IMR-90 (cell line): Measurements from ENCODE around the gene CCDC117. TPM values are rescaled to one million over a fixed set of nuclear protein-coding genes. Genes with fewer than 3 reads are reported as not detected.

Experiments
- ATAC-seq: fragments of 200-7000 bp; cut with Tn5 transposase; 2 replicates; pipeline ENCODE4 v1.9.1; 2020; ENCODE audit warnings: low read depth, mild to moderate bottlenecking, moderate library complexity
- BruUV-seq: library from RNA; stranded (reverse); fragments of 400-500 nt; replicated peaks from 2 replicates; lab custom pipeline; 2021; lab: Mats Ljungman, UMichigan
- CTCF ChIA-PET: fragments of 300-600 bp; formaldehyde crosslinking; extraction: SDS; loops from one replicate; lab custom pipeline; 2021; ENCODE audit warnings: antibody characterized with exemption; lab: Yijun Ruan, JAX
- POLR2A ChIA-PET: fragments of 300-600 bp; sonication (Branson Sonifier 250); formaldehyde crosslinking; loops from one replicate; lab custom pipeline; 2022; ENCODE audit warnings: antibody characterized with exemption; ENCODE audit not compliant: unreplicated experiment; lab: Charles Lee
- DNase-seq: peaks from one replicate; pipeline ENCODE4 v3.0.0; 2013
- H2AFZ ChIP-seq: replicated peaks from 2 replicates; pipeline ENCODE3; 2013; ENCODE audit warnings: low read length, mild to moderate bottlenecking; ENCODE audit not compliant: poor library complexity
- H2AK5ac ChIP-seq: 2 replicates; pipeline ENCODE4 v1.6.1; 2013; ENCODE audit warnings: low read depth, low read length, inconsistent platforms
- H2AK9ac ChIP-seq: replicated peaks from 2 replicates; pipeline ENCODE3; 2013; ENCODE audit warnings: mild to moderate bottlenecking, low read depth, low read length, moderate library complexity; ENCODE audit not compliant: poor library complexity
- H2BK120ac ChIP-seq: 2 replicates; pipeline ENCODE4 v1.6.1; 2013; ENCODE audit warnings: low read depth, low read length, inconsistent platforms
- H2BK15ac ChIP-seq: 3 replicates; pipeline ENCODE4 v1.6.1; 2013; ENCODE audit warnings: low read depth, low read length, inconsistent platforms
- H2BK20ac ChIP-seq: 2 replicates; pipeline ENCODE4 v1.6.1; 2013; ENCODE audit warnings: low read depth, mild to moderate bottlenecking, inconsistent platforms, low read length, moderate library complexity
- H2BK5ac ChIP-seq: 2 replicates; pipeline ENCODE4 v1.6.1; 2013; ENCODE audit warnings: mild to moderate bottlenecking, low read depth, low read length, inconsistent platforms; ENCODE audit not compliant: poor library complexity, severe bottlenecking
- H3K14ac ChIP-seq: replicated peaks from 2 replicates; pipeline ENCODE4 v1.6.1; 2013; ENCODE audit warnings: low read depth, low read length, inconsistent platforms
- H3K18ac ChIP-seq: 2 replicates; pipeline ENCODE4 v1.6.1; 2013; ENCODE audit warnings: low read depth, low read length, control low read depth
- H3K23ac ChIP-seq: 2 replicates; pipeline ENCODE4 v1.6.1; 2013; ENCODE audit warnings: low read depth, low read length, inconsistent platforms
- H3K27ac ChIP-seq: 2 replicates; pipeline ENCODE4 v1.5.1; 2013; ENCODE audit warnings: mild to moderate bottlenecking, control low read depth, low read length; ENCODE audit not compliant: insufficient read depth
- H3K27me3 ChIP-seq: 2 replicates; pipeline ENCODE4 v1.6.1; 2013; ENCODE audit warnings: low read length; ENCODE audit not compliant: control insufficient read depth, insufficient read depth
- H3K36me3 ChIP-seq: 2 replicates; pipeline ENCODE4 v1.6.1; 2013; ENCODE audit warnings: low read length, mixed read lengths; ENCODE audit not compliant: control insufficient read depth, insufficient read depth
- H3K4ac ChIP-seq: 2 replicates; pipeline ENCODE4 v1.6.1; 2013; ENCODE audit warnings: low read depth, low read length, inconsistent platforms
- H3K4me1 ChIP-seq: 2 replicates; pipeline ENCODE4 v1.6.1; 2013; ENCODE audit warnings: low read length, mixed read lengths; ENCODE audit not compliant: control insufficient read depth, insufficient read depth
- H3K4me2 ChIP-seq: 2 replicates; pipeline ENCODE4 v1.6.1; 2013; ENCODE audit warnings: low read depth, mild to moderate bottlenecking, control low read depth, low read length, moderate library complexity
- H3K4me3 ChIP-seq: 2 replicates; pipeline ENCODE4 v1.5.1; 2013; ENCODE audit warnings: low read depth, mild to moderate bottlenecking, control low read depth, low read length, moderate library complexity; ENCODE audit not compliant: insufficient read depth
- H3K56ac ChIP-seq: 2 replicates; pipeline ENCODE4 v1.6.1; 2013; ENCODE audit warnings: low read length, inconsistent platforms; ENCODE audit not compliant: insufficient read depth; ENCODE audit errors: extremely low read depth
- H3K79me1 ChIP-seq, 2 experiments: 2 replicates each; pipeline ENCODE4 v1.6.1; 2013; ENCODE audit warnings: low read length in 2 of 2, inconsistent platforms in 1 of 2, low read depth in 1 of 2
- H3K9ac ChIP-seq: 2 replicates; pipeline ENCODE4 v1.6.1; 2013; ENCODE audit warnings: low read depth, low read length, control low read depth
- H3K9me1 ChIP-seq: 2 replicates; pipeline ENCODE4 v1.6.1; 2013; ENCODE audit warnings: low read length, inconsistent platforms; ENCODE audit not compliant: insufficient read depth
- H3K9me3 ChIP-seq: 2 replicates; pipeline ENCODE4 v1.6.1; 2013; ENCODE audit warnings: low read length; ENCODE audit not compliant: control insufficient read depth, insufficient read depth
- H4K20me1 ChIP-seq: 2 replicates; pipeline ENCODE4 v1.6.1; 2013; ENCODE audit warnings: low read length, inconsistent platforms; ENCODE audit not compliant: insufficient read depth
- H4K5ac ChIP-seq: 2 replicates; pipeline ENCODE4 v1.6.1; 2013; ENCODE audit warnings: mild to moderate bottlenecking, low read depth, low read length, control low read depth
- H4K8ac ChIP-seq, 2 experiments: 2 replicates each; pipeline ENCODE4 v1.6.1; 2013; ENCODE audit warnings: low read depth in 2 of 2, low read length in 2 of 2, control low read depth in 1 of 2, inconsistent platforms in 1 of 2
- H4K91ac ChIP-seq: 2 replicates; pipeline ENCODE4 v1.6.1; 2013; ENCODE audit warnings: low read depth, low read length, inconsistent platforms; ENCODE audit not compliant: insufficient read depth
- BHLHE40 ChIP-seq: fragments of 150-350 bp; IDR thresholded peaks from 2 replicates; pipeline ENCODE4 v1.6.1; 2016; ENCODE audit warnings: mild to moderate bottlenecking, low read depth, low read length
- CEBPB ChIP-seq: IDR thresholded peaks from 2 replicates; pipeline ENCODE4 v1.6.1; 2012; ENCODE audit warnings: low read depth, low read length, improper control_type of control experiment
- CHD1 ChIP-seq: IDR thresholded peaks from 2 replicates; pipeline ENCODE4 v1.6.1; 2012; ENCODE audit warnings: low read depth, low read length, improper control_type of control experiment
- FOS ChIP-seq: fragments of 150-350 bp; IDR thresholded peaks from 2 replicates; pipeline ENCODE4 v1.6.1; 2016; ENCODE audit warnings: low read depth, low read length
- MXI1 ChIP-seq: IDR thresholded peaks from 2 replicates; pipeline ENCODE4 v1.6.1; 2012; ENCODE audit warnings: low read depth, mild to moderate bottlenecking, low read length, moderate library complexity, borderline replicate concordance
- NFE2L2 ChIP-seq: fragments of 150-350 bp; IDR thresholded peaks from 2 replicates; pipeline ENCODE4 v1.6.1; 2016; ENCODE audit warnings: low read depth, mild to moderate bottlenecking, low read length
- POLR2A ChIP-seq: IDR thresholded peaks from 2 replicates; pipeline ENCODE4 v1.6.1; 2012; ENCODE audit warnings: mild to moderate bottlenecking, low read depth, low read length
- RAD21 ChIP-seq: IDR thresholded peaks from 2 replicates; pipeline ENCODE4 v1.6.1; 2012; ENCODE audit warnings: low read length, improper control_type of control experiment
- RCOR1 ChIP-seq: IDR thresholded peaks from 2 replicates; pipeline ENCODE4 v1.6.1; 2012; ENCODE audit warnings: mild to moderate bottlenecking, low read length, improper control_type of control experiment; ENCODE audit not compliant: insufficient replicate concordance
- RFX5 ChIP-seq: IDR thresholded peaks from 2 replicates; pipeline ENCODE4 v1.8.0; 2012; ENCODE audit warnings: low read depth, mild to moderate bottlenecking, low read length, moderate library complexity
- SMC3 ChIP-seq: fragments of 150-350 bp; IDR thresholded peaks from 2 replicates; pipeline ENCODE4 v1.6.1; 2016; ENCODE audit warnings: low read depth, mild to moderate bottlenecking, antibody characterized with exemption, low read length, moderate library complexity
- USF2 ChIP-seq: fragments of 150-350 bp; IDR thresholded peaks from 2 replicates; pipeline ENCODE4 v1.6.1; 2017; ENCODE audit warnings: mild to moderate bottlenecking, antibody characterized with exemption, low read length, low read depth
- WGBS, 2 experiments: methylation state at CpG; one replicate each; pipeline versions ENCODE4 v1.1.5 to v1.1.7; 2013; ENCODE audit warnings: missing lambda C conversion rate in 2 of 2; ENCODE audit not compliant: insufficient read length in 1 of 2; ENCODE audit errors: extremely low coverage in 2 of 2; 5-methylcytosine and 5-hydroxymethylcytosine counted together
- dilution Hi-C: fragments of 300-500 bp; cut with HindIII; formaldehyde crosslinking; loops from one replicate; pipeline ENCODE4 v1.14.3; 2018; ENCODE audit warnings: low sequenced_read_pairs; ENCODE audit not compliant: unreplicated experiment
- in situ Hi-C: fragments of 300-500 bp; cut with MboI; formaldehyde crosslinking; loops from 3 replicates; pipeline ENCODE4 v1.14.3; 2019; ENCODE audit warnings: low sequenced_read_pairs, inconsistent platforms, mixed read lengths
- intact Hi-C: fragments of 100-400 bp; cut with micrococcal nuclease; formaldehyde crosslinking; loops from 2 replicates; pipeline ENCODE4 v1.10.0; 2022
- polyA plus RNA-seq, 3 experiments: library from polyadenylated mRNA; depleted of rRNA; stranded (reverse); fragments of >200 nt; gene quantifications; 2 replicates each; pipeline ENCODE4 v1.2.3, GENCODE V29; 2012; ENCODE audit warnings: low replicate concordance in 1 of 3
- total RNA-seq: library from RNA; depleted of rRNA; stranded (reverse); fragments of >200 nt; gene quantifications from 2 replicates; pipeline ENCODE4 v1.2.3, GENCODE V29; 2012
- TF ChIP-seq, protein P1 (sequence below): conservative IDR thresholded peaks from 2 replicates; pipeline ENCODE4 v1.5.1; 2012; ENCODE audit warnings: mild to moderate bottlenecking, low read depth, low read length, improper control_type of control experiment
- TF ChIP-seq, protein P2 (sequence below): fragments of 150-350 bp; IDR thresholded peaks from 2 replicates; pipeline ENCODE4 v1.6.1; 2016; ENCODE audit warnings: low read depth, mild to moderate bottlenecking, low read length, moderate library complexity, borderline replicate concordance

The CCDC117 gene
- total and polyA plus RNA-seq, 2 of the 4 experiments (the other 2 are of a cell fraction): 5.9 to 7.0 TPM

DNA sequence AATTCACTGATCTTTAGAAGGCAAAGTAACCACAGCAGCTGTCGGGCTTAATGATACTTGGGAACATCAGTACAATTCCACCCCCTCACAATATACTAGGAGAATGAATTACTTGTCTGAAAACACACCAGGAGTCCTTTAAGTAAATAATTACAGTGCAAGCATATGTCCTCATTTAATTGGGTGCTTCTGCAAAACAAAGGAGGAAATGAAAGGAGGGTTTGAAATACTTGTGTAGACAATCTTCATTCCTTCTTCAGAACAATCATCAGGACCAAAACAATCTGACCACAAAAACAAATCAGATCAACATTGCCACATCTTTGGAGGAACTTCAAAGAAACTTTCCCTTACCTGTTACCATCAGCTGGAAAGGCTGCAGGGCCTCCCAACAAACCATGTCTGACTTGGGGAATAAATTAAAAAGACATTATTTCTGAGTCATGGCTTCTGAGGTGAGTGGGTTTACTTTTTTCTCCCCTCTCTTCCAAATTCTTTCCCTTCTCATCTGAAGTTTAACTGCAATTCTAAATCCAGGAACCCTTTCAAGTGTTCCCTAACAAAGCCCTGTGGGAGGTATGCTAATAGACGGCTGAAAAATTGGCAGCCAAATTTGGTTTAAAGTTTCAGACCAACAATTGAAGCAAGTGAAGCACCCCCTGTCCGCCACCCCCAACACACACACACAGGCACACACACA is 12.5 kb upstream of the CCDC117 start (continued):
- TF ChIP-seq RCOR1: no peak

- Histone ChIP-seq H2BK15ac (no peak overlapping the region), H3K9ac (no peak overlapping the region), H3K4ac (no peak overlapping the region), H4K20me1 (no peaks in the 10 kb centered on the region), H3K4me3 (no peak overlapping the region), H4K5ac (no peak overlapping the region), H2BK20ac (no peak overlapping the region), H3K9me3 (no peaks in the 10 kb centered on the region), H3K23ac (no peak overlapping the region), H3K18ac (no peak overlapping the region), H3K27me3 (no peaks in the 10 kb centered on the region; the same call in 1 of the 2 replicates), H3K4me1 (peaks cover 5% of the 10 kb centered on the region), H3K27ac (no peak overlapping the region), H3K79me1 (no peaks in the 10 kb centered on the region), H2AK9ac (no peak overlapping the region), H2AK5ac (no peak overlapping the region), H3K36me3 (no peaks in the 10 kb centered on the region), H3K14ac (no peak overlapping the region), H3K56ac (no peak overlapping the region), H2BK5ac (no peak overlapping the region), H2BK120ac (no peak overlapping the region), H3K4me2 (no peak overlapping the region), H3K9me1 (no peaks in the 10 kb centered on the region; the same call in none of the 2 replicates), H4K91ac (no peak overlapping the region), H2AFZ (no peak overlapping the region), H4K8ac (no peak overlapping the region)
- dilution Hi-C loops: no loop called here
- POLR2A ChIA-PET: interaction anchor here (0.5 kb wide), 1 partner anchor 87 kb away, joined by 7 read pairs; no protein-coding TSS in a partner anchor
- in situ Hi-C loops: no loop called here
- DNase-seq (no peak), ATAC-seq (no peak)
- intact Hi-C loops: no loop called here
- whole genome bisulfite sequencing, 2 experiments: 98% methylated on average over 7 of the region's 10 CpGs; no CpG with 5 or more reads in 1 of the 2 experiments
- no TSS peak for BruUV-seq
- CTCF ChIA-PET: no interaction called here
- TF ChIP-seq BHLHE40 (no peak), MXI1 (no peak), NFE2L2 (no peak), POLR2A (no peak), USF2 (no peak), CEBPB (no peak), SMC3 (no peak), RAD21 (no peak), CHD1 (no peak), RFX5 (no peak), FOS (no peak)
- TF ChIP-seq, protein P1, sequence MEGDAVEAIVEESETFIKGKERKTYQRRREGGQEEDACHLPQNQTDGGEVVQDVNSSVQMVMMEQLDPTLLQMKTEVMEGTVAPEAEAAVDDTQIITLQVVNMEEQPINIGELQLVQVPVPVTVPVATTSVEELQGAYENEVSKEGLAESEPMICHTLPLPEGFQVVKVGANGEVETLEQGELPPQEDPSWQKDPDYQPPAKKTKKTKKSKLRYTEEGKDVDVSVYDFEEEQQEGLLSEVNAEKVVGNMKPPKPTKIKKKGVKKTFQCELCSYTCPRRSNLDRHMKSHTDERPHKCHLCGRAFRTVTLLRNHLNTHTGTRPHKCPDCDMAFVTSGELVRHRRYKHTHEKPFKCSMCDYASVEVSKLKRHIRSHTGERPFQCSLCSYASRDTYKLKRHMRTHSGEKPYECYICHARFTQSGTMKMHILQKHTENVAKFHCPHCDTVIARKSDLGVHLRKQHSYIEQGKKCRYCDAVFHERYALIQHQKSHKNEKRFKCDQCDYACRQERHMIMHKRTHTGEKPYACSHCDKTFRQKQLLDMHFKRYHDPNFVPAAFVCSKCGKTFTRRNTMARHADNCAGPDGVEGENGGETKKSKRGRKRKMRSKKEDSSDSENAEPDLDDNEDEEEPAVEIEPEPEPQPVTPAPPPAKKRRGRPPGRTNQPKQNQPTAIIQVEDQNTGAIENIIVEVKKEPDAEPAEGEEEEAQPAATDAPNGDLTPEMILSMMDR: no peak
- TF ChIP-seq, protein P2, sequence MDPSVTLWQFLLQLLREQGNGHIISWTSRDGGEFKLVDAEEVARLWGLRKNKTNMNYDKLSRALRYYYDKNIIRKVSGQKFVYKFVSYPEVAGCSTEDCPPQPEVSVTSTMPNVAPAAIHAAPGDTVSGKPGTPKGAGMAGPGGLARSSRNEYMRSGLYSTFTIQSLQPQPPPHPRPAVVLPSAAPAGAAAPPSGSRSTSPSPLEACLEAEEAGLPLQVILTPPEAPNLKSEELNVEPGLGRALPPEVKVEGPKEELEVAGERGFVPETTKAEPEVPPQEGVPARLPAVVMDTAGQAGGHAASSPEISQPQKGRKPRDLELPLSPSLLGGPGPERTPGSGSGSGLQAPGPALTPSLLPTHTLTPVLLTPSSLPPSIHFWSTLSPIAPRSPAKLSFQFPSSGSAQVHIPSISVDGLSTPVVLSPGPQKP: no peak
Measured at GRCh38 chr22:28761449-28761755, 11.1 kb upstream of the CCDC117 start.
